Fibroblast of lung (primary cell): Measurements from ENCODE around the gene KLHL2. TPM values are rescaled to one million over a fixed set of nuclear protein-coding genes. Genes with fewer than 3 reads are reported as not detected.

Experiments
- DNase-seq, 2 donors: peaks; one replicate each; pipeline versions ENCODE4 v3.0.0 to v3.0.0-alpha.2; 2010; ENCODE audit warnings: low read depth in 2 of 2
- H2AFZ ChIP-seq: 2 replicates; pipeline ENCODE4 v1.5.1; 2012; ENCODE audit warnings: low read length, control low read depth, inconsistent platforms
- H3K27ac ChIP-seq: 2 replicates; pipeline ENCODE4 v1.5.1; 2011; ENCODE audit warnings: low read length, control low read depth; ENCODE audit not compliant: insufficient read depth
- H3K27me3 ChIP-seq: 2 replicates; pipeline ENCODE4 v1.5.1; 2011; ENCODE audit warnings: mild to moderate bottlenecking, low read length; ENCODE audit not compliant: control insufficient read depth, insufficient read depth
- H3K36me3 ChIP-seq: 2 replicates; pipeline ENCODE4 v1.5.1; 2011; ENCODE audit warnings: low read length; ENCODE audit not compliant: control insufficient read depth, insufficient read depth
- H3K4me1 ChIP-seq: 2 replicates; pipeline ENCODE4 v1.5.1; 2011; ENCODE audit warnings: low read length; ENCODE audit not compliant: control insufficient read depth, insufficient read depth; ENCODE audit errors: extremely low read depth
- H3K4me2 ChIP-seq: 2 replicates; pipeline ENCODE4 v1.5.1; 2011; ENCODE audit warnings: low read length, control low read depth; ENCODE audit not compliant: insufficient read depth; ENCODE audit errors: extremely low read depth
- H3K4me3 ChIP-seq, 4 experiments: fragments of 200-600 bp in 1 of 4; sonication (generic) in 1 of 4; replicated peaks in 1 of 4; 2 replicates each; pipeline ENCODE4 v1.5.1; 2011 to 2016; ENCODE audit warnings: low read length in 4 of 4, low read depth in 3 of 4, mild to moderate bottlenecking in 3 of 4, control low read depth in 2 of 4, inconsistent platforms in 1 of 4, mixed read lengths in 1 of 4; ENCODE audit not compliant: insufficient read depth in 1 of 4; ENCODE audit errors: control extremely low read depth in 1 of 4
- H3K79me2 ChIP-seq: 2 replicates; pipeline ENCODE4 v1.5.1; 2012; ENCODE audit warnings: mild to moderate bottlenecking, low read length, inconsistent platforms; ENCODE audit not compliant: control insufficient read depth, insufficient read depth
- H3K9ac ChIP-seq: 2 replicates; pipeline ENCODE4 v1.5.1; 2011; ENCODE audit warnings: mild to moderate bottlenecking, low read length, control low read depth; ENCODE audit not compliant: insufficient read depth
- H3K9me3 ChIP-seq: 2 replicates; pipeline ENCODE4 v1.5.1; 2012; ENCODE audit warnings: low read depth, low read length; ENCODE audit not compliant: control insufficient read depth, insufficient read depth
- H4K20me1 ChIP-seq: 2 replicates; pipeline ENCODE4 v1.5.1; 2011; ENCODE audit warnings: low read length; ENCODE audit not compliant: control insufficient read depth, insufficient read depth; ENCODE audit errors: extremely low read depth
- CTCF ChIP-seq, 2 donors: IDR thresholded peaks in 1 of 2; conservative IDR thresholded peaks in 1 of 2; 1 replicate in 1 of 2; 2 replicates in 1 of 2; pipeline ENCODE4 v1.5.1; 2011 to 2012; ENCODE audit warnings: low read length in 2 of 2, control low read depth in 1 of 2, inconsistent platforms in 1 of 2, low read depth in 1 of 2, mild to moderate bottlenecking in 1 of 2
- EZH2 ChIP-seq: IDR thresholded peaks from 2 replicates; pipeline ENCODE4 v1.5.1; 2012; ENCODE audit warnings: low read length, control low read depth, mild to moderate bottlenecking; ENCODE audit errors: missing control alignments
- polyA plus RNA-seq, 2 donors: library from polyadenylated mRNA; depleted of rRNA in 1 of 2; stranded (reverse) in 1 of 2; unstranded in 1 of 2; fragments of >200 nt; gene quantifications; 2 replicates each; pipeline ENCODE4 v1.2.1, GENCODE V29; 2011 to 2012; ENCODE audit warnings: missing spikeins in 1 of 2
- total RNA-seq: library from RNA; depleted of rRNA; stranded (reverse); fragments of >200 nt; gene quantifications from 2 replicates; pipeline ENCODE4 v1.2.1, GENCODE V29; 2014

The KLHL2 gene
- total and polyA plus RNA-seq, 2 donors (not counting 1 experiment from before 2014, with no cell fraction given), result 14.5 to 26.1 TPM

GRCh38 chr4:165319030-165319429 is 111.7 kb downstream of the KLHL2 start:
- DNase-seq, result no peak
- no peak overlapping the region for H3K4me2 ChIP-seq
- no peaks in the 10 kb centered on the region for H3K36me3 ChIP-seq
- H3K27ac ChIP-seq, result no peak overlapping the region
- no peaks in the 10 kb centered on the region for H3K27me3 ChIP-seq
- no peak for TF ChIP-seq CTCF (conservative IDR thresholded peaks at IDR 0.05 in 1 of 2, IDR thresholded peaks at IDR 0.05 in 1 of 2; ENCODE audit: low read depth in 1 of 2, low read length in 2 of 2)
- no peak for TF ChIP-seq EZH2
- no peak overlapping the region for H2AFZ ChIP-seq
- H3K9ac ChIP-seq, result no peak overlapping the region
- no peaks in the 10 kb centered on the region for H4K20me1 ChIP-seq
- no peaks in the 10 kb centered on the region for H3K4me1 ChIP-seq
- H3K4me3 ChIP-seq, result no peak overlapping the region
- no peaks in the 10 kb centered on the region for H3K79me2 ChIP-seq
- no peaks in the 10 kb centered on the region for H3K9me3 ChIP-seq

- Histone ChIP-seq H3K79me2 (no peaks in the 10 kb centered on the region), H3K4me1 (no peaks in the 10 kb centered on the region), H3K27ac (no peak overlapping the region), H3K9ac (no peak overlapping the region), H4K20me1 (no peaks in the 10 kb centered on the region), H3K27me3 (no peaks in the 10 kb centered on the region), H3K9me3 (no peaks in the 10 kb centered on the region), H3K4me3 (no peak overlapping the region), H2AFZ (no peak overlapping the region), H3K4me2 (no peak overlapping the region), H3K36me3 (no peaks in the 10 kb centered on the region)
- TF ChIP-seq CTCF (conservative IDR thresholded peaks at IDR 0.05 in 1 of 2, IDR thresholded peaks at IDR 0.05 in 1 of 2; ENCODE audit: low read depth in 1 of 2, low read length in 2 of 2) (no peak), EZH2 (no peak)
- no peak for DNase-seq
Measured at GRCh38 chr4:165319509-165319908, 112.1 kb downstream of the KLHL2 start.

GRCh38 chr4:165324236-165324917 is 117.0 kb downstream of the KLHL2 start:
- Histone ChIP-seq H3K36me3 (no peaks in the 10 kb centered on the region), H4K20me1 (no peaks in the 10 kb centered on the region), H3K27ac (no peak overlapping the region), H3K9ac (no peak overlapping the region), H2AFZ (no peak overlapping the region), H3K79me2 (peaks cover 19% of the 10 kb centered on the region), H3K9me3 (no peaks in the 10 kb centered on the region), H3K4me2 (no peak overlapping the region), H3K27me3 (no peaks in the 10 kb centered on the region), H3K4me1 (peaks cover 8% of the 10 kb centered on the region), H3K4me3 (no peak overlapping the region)
- DNase-seq, result no peak
- TF ChIP-seq CTCF (conservative IDR thresholded peaks at IDR 0.05 in 1 of 2, IDR thresholded peaks at IDR 0.05 in 1 of 2; ENCODE audit: low read depth in 1 of 2, low read length in 2 of 2) (no peak), EZH2 (no peak)
